Measurements from ENCODE around the gene MYH9.

DNA sequence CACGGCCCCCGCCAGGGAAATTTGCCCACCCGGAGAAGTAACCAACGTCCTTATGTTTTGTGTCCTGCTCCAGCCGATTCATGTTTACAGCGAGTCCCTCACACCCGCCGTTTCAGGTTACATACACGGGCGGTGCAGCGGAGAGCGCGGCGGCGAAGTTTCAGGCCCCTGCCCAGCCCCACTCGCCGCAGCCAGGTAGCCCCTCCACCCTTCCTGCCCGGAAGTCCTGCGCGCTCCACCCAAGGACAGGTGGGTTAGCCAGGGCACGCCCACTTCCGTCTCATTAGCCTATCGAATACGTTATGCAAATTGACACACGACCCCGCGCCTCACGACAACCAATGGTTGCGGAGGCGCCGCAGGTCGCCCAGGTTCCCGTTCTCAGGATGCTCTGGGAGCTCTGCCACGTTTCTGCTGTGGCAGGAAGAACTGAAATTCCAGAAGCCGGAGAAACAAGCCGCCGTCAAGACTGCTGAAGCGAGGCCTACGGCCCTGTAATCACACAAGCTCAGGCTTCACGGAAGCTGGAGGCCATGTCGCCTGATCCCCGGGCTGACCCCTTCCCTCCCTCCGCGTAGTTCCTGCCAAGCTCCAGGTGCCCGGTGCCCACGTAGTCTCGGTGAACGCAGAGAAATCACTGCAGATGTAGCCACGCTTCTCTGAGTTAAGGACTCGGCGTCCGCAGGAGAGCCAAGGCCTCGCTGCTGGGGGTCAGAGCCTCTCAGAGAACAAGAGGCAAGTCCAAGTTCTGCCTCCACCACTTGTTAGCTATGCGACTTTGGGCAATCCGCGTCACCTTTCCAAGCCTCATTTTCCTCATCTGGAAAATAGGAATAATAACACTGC lies 22.4 kb upstream of the MYH9 start:
- TF ChIP-seq, protein P1, sequence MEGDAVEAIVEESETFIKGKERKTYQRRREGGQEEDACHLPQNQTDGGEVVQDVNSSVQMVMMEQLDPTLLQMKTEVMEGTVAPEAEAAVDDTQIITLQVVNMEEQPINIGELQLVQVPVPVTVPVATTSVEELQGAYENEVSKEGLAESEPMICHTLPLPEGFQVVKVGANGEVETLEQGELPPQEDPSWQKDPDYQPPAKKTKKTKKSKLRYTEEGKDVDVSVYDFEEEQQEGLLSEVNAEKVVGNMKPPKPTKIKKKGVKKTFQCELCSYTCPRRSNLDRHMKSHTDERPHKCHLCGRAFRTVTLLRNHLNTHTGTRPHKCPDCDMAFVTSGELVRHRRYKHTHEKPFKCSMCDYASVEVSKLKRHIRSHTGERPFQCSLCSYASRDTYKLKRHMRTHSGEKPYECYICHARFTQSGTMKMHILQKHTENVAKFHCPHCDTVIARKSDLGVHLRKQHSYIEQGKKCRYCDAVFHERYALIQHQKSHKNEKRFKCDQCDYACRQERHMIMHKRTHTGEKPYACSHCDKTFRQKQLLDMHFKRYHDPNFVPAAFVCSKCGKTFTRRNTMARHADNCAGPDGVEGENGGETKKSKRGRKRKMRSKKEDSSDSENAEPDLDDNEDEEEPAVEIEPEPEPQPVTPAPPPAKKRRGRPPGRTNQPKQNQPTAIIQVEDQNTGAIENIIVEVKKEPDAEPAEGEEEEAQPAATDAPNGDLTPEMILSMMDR (IDR thresholded peaks at IDR 0.05; ENCODE audit: poor library complexity): peak; percentile 14
- TF ChIP-seq EZH2 (IDR thresholded peaks at IDR 0.05; ENCODE audit: borderline replicate concordance) (no peak), EZH2phosphoT487 (IDR thresholded peaks at IDR 0.05; ENCODE audit: low read depth, severe bottlenecking, unreplicated experiment) (no peak)

Data from hepatocyte (in vitro differentiated cells).